ENCODE results near the gene NR2F1-AS1. TPM values are rescaled to one million over a fixed set of nuclear protein-coding genes. Genes with fewer than 3 reads are reported as not detected.

Gene NR2F1-AS1
- total and polyA plus RNA-seq, 2 donors (not counting 3 experiments of a cell fraction or from before 2014, with no cell fraction given) = 4.2 to 13.8 TPM

GRCh38 chr5:93385655-93386054 is 195.4 kb downstream of the NR2F1-AS1 start:
- no peak for FAIRE-seq
- no peaks in the 10 kb centered on the region for H3K9me3 ChIP-seq (replicated peaks; ENCODE audit: control insufficient read depth, insufficient read depth, low read length)
- no peak overlapping the region for H3K4me3 ChIP-seq (replicated peaks in 1 of 3; ENCODE audit: insufficient read depth in 1 of 3, low read depth in 1 of 3, low read length in 3 of 3)
- no peaks in the 10 kb centered on the region for H4K20me1 ChIP-seq (replicated peaks; ENCODE audit: control insufficient read depth, extremely low read depth, insufficient read depth, low read length)
- no peak overlapping the region for H3K27ac ChIP-seq (ENCODE audit: insufficient read depth, low read depth, low read length)
- H3K4me1 ChIP-seq (ENCODE audit: control insufficient read depth, extremely low read depth, insufficient read depth, low read length) = no peaks in the 10 kb centered on the region
- ChIA-PET POLR2A (no interaction called here), CTCF (no interaction called here)
- no peak overlapping the region for H3K4me2 ChIP-seq (ENCODE audit: insufficient read depth, low read length)
- no peak for DNase-seq (ENCODE audit: low read depth, low spot score)
- H3K9ac ChIP-seq (replicated peaks; ENCODE audit: extremely low read depth, insufficient read depth, low read length) = no peak overlapping the region
- no peak overlapping the region for H2AFZ ChIP-seq (ENCODE audit: low read depth, low read length)
- H3K9me1 ChIP-seq (replicated peaks; ENCODE audit: control insufficient read depth, extremely low read depth, insufficient read depth, low read length) = no peaks in the 10 kb centered on the region
- no peaks in the 10 kb centered on the region for H3K36me3 ChIP-seq (ENCODE audit: control insufficient read depth in 2 of 2, extremely low read depth in 1 of 2, insufficient read depth in 2 of 2, low read length in 2 of 2)
- H3K27me3 ChIP-seq (ENCODE audit: control insufficient read depth in 2 of 2, insufficient read depth in 2 of 2, low read length in 2 of 2) = no peaks in the 10 kb centered on the region
- H3K79me2 ChIP-seq (ENCODE audit: control insufficient read depth, insufficient read depth, low read length) = no peaks in the 10 kb centered on the region
- TF ChIP-seq GATA2 (IDR thresholded peaks at IDR 0.05; ENCODE audit: insufficient read depth, insufficient read length, low read depth, low read length) = no peak
- no peak for TF ChIP-seq FOS (IDR thresholded peaks at IDR 0.05; ENCODE audit: borderline replicate concordance, insufficient read depth, low read length)
- TF ChIP-seq MYC (IDR thresholded peaks at IDR 0.05; ENCODE audit: low read depth, low read length) = no peak
- no peak for TF ChIP-seq CTCF (IDR thresholded peaks at IDR 0.05; ENCODE audit: extremely low read depth in 1 of 2, insufficient read depth in 1 of 2, low read depth in 1 of 2, low read length in 2 of 2)
- no peak for TF ChIP-seq JUN (IDR thresholded peaks at IDR 0.05; ENCODE audit: borderline replicate concordance, insufficient read depth, insufficient read length, low read depth)
- no peak for TF ChIP-seq POLR2A (IDR thresholded peaks at IDR 0.05; ENCODE audit: low read depth, low read length)
- TF ChIP-seq MAX (IDR thresholded peaks at IDR 0.05; ENCODE audit: insufficient read depth, insufficient read length) = no peak
- no peak for TF ChIP-seq POLR2AphosphoS5 (IDR thresholded peaks at IDR 0.05; ENCODE audit: insufficient read depth, low read depth, low read length)
- no peak for TF ChIP-seq EZH2 (IDR thresholded peaks at IDR 0.05; ENCODE audit: borderline replicate concordance, low read depth, low read length, severe bottlenecking)
- intact Hi-C loops (cut with micrococcal nuclease) (no loop called here), dilution Hi-C loops (cut with MboI; ENCODE audit: extremely low pct_ligation_motif_present, low sequenced_read_pairs) (no loop called here)
- BruUV-seq (replicated peaks) = no TSS peak
